Sigmoid colon (tissue), 7 donors: ENCODE results near the gene MYLK. TPM values are rescaled to one million over a fixed set of nuclear protein-coding genes. Genes with fewer than 3 reads are reported as not detected.

ENCODE experiments used
- DNase-seq: peaks from one replicate; pipeline ENCODE4 v3.0.0-alpha.2; 2019
- H3K27ac ChIP-seq, 4 donors: fragments of 200-600 bp; sonication (generic); one replicate each; pipeline ENCODE4 v1.5.1; 2016 to 2019; ENCODE audit warnings: mild to moderate bottlenecking in 1 of 4
- H3K27me3 ChIP-seq, 3 donors: fragments of 200-600 bp; sonication (generic); one replicate each; pipeline ENCODE4 v1.5.1; 2019; ENCODE audit warnings: mild to moderate bottlenecking in 1 of 3
- H3K36me3 ChIP-seq, 4 donors: fragments of 200-600 bp; sonication (generic); one replicate each; pipeline ENCODE4 v1.5.1; 2016 to 2019
- H3K4me1 ChIP-seq, 4 donors: fragments of 200-600 bp; sonication (generic); one replicate each; pipeline ENCODE4 v1.5.1; 2017 to 2019
- H3K4me3 ChIP-seq, 4 donors: fragments of 200-600 bp; sonication (generic); one replicate each; pipeline ENCODE4 v1.5.1; 2017 to 2019; ENCODE audit warnings: mild to moderate bottlenecking in 2 of 4, moderate library complexity in 1 of 4
- H3K9me3 ChIP-seq, 4 donors: fragments of 200-600 bp in 3 of 4; sonication (generic) in 3 of 4; one replicate each; pipeline versions ENCODE4 v1.5.1 to v1.6.1; 2013 to 2019
- EP300 ChIP-seq, 4 donors: sonication (generic); formaldehyde crosslinking; IDR thresholded peaks; one replicate each; pipeline ENCODE4 v1.6.1; 2017; ENCODE audit warnings: antibody characterized with exemption in 4 of 4
- POLR2A ChIP-seq, 2 donors: fragments of 450-650 bp; IDR thresholded peaks; one replicate each; pipeline ENCODE4 v1.6.1; 2016; ENCODE audit warnings: antibody characterized with exemption in 2 of 2, mild to moderate bottlenecking in 2 of 2, moderate library complexity in 2 of 2
- POLR2AphosphoS5 ChIP-seq, 4 donors: sonication (generic); formaldehyde crosslinking; IDR thresholded peaks; one replicate each; pipeline ENCODE4 v1.6.1; 2017; ENCODE audit warnings: antibody characterized with exemption in 4 of 4
- WGBS, 2 donors: extraction: QIAGEN DNeasy Blood & Tissue Kit; methylation state at CpG; one replicate each; pipeline ENCODE4 v1.1.7; 2013; 5-methylcytosine and 5-hydroxymethylcytosine counted together
- intact Hi-C: fragments of 100-400 bp; cut with DNase I; formaldehyde crosslinking; loops from one replicate; pipeline ENCODE4 v1.15.1; 2023
- polyA plus RNA-seq, 3 donors: library from polyadenylated mRNA; stranded (reverse); fragments of 200-250 nt; gene quantifications; one replicate each; pipeline ENCODE4 v1.2.3, GENCODE V29; 2013
- total RNA-seq, 4 donors: library from RNA; depleted of rRNA; stranded (reverse); fragments of >200 nt; gene quantifications; one replicate each; pipeline ENCODE4 v1.1.0, GENCODE V29; 2016
- TF ChIP-seq, protein P1 (sequence below), 4 experiments: fragments of 450-650 bp in 3 of 4; fragments of 200-600 bp in 1 of 4; IDR thresholded peaks; one replicate each; pipeline ENCODE4 v1.5.1; 2016 to 2019; ENCODE audit warnings: antibody characterized with exemption in 4 of 4, mild to moderate bottlenecking in 3 of 4, moderate library complexity in 2 of 4
- donor health status: healthy with polysubstance abuse.
- donor health status: Bipolar disorder and iron deficiency.
- donor health status: healthy.

Gene MYLK
- total and polyA plus RNA-seq, 7 donors = 21.5 to 2,153 (median 1,169) TPM

DNA sequence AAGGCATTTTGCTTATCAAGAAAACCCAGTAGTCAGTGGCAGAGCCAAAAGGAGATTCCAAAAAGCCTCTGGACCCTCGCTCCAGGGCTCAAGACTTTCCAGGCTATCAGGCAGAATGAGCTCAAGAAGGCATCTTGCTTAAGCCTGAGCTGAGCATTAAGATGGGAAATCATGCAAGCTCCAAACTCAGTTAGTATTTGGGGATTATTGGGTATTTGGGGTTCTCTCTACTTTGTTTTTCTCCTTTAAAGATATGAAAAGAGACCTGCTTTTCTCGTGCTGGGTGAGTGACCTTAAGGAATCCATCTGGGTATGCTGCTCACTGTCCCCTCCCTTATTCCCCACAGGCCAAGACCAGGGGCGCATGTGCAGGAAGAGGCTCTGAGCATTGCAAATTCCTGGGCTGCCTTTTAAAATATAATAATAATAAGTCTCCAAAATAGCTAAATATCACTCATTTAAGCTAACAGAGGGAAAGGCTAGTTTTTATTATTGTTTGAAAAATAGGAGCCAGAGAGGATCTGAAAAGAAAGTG, 223.9 kb downstream of the MYLK start:
- Histone ChIP-seq H3K4me3 (no peak overlapping the region), H3K9me3 (no peaks in the 10 kb centered on the region), H3K27me3 (no peaks in the 10 kb centered on the region), H3K4me1 (peaks cover 0 to 92% (median 80%) of the 10 kb centered on the region in 4 donors), H3K27ac (peak overlapping the region; percentile 89 to 98 (median 94)), H3K36me3 (peaks cover 18 to 69% (median 28%) of the 10 kb centered on the region in 4 donors)
- TF ChIP-seq POLR2A (IDR thresholded peaks at IDR 0.05) = no peak
- TF ChIP-seq, protein P1, sequence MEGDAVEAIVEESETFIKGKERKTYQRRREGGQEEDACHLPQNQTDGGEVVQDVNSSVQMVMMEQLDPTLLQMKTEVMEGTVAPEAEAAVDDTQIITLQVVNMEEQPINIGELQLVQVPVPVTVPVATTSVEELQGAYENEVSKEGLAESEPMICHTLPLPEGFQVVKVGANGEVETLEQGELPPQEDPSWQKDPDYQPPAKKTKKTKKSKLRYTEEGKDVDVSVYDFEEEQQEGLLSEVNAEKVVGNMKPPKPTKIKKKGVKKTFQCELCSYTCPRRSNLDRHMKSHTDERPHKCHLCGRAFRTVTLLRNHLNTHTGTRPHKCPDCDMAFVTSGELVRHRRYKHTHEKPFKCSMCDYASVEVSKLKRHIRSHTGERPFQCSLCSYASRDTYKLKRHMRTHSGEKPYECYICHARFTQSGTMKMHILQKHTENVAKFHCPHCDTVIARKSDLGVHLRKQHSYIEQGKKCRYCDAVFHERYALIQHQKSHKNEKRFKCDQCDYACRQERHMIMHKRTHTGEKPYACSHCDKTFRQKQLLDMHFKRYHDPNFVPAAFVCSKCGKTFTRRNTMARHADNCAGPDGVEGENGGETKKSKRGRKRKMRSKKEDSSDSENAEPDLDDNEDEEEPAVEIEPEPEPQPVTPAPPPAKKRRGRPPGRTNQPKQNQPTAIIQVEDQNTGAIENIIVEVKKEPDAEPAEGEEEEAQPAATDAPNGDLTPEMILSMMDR (IDR thresholded peaks at IDR 0.05) = no peak
- no peak for TF ChIP-seq EP300 (IDR thresholded peaks at IDR 0.05)
- TF ChIP-seq POLR2AphosphoS5 (IDR thresholded peaks at IDR 0.05) = no peak
- WGBS, 2 donors = 68 to 81% methylated on average over 3 of the region's 3 CpGs
- intact Hi-C loops = no loop called here
- DNase-seq = no peak

DNA sequence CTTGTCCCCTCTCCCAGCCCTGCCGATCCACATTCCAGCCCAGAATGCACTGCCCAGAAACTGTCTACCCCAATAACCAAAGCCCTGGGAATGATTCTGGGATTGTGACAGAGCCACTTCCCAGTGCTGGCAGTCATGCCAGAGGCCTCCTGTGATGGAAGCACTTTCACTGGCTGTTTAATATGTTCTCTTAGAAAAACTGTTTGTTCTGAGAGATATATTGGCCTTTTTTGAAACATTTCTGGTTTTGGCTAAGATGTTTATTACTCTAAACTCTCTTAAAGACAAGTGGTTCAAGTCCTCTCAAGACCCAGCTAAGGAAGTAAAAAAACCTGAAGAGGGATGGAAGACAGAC, 225.3 kb downstream of the MYLK start:
- peak overlapping the region; percentile 89 to 98 (median 94) for H3K27ac ChIP-seq
- WGBS, 2 donors = 81 to 88% methylated on average over 1 of the region's 1 CpG
- DNase-seq = peak; percentile 92
- peaks cover 0 to 98% (median 94%) of the 10 kb centered on the region in 4 donors for H3K4me1 ChIP-seq
- no peaks in the 10 kb centered on the region for H3K27me3 ChIP-seq
- no peak overlapping the region for H3K4me3 ChIP-seq
- no peaks in the 10 kb centered on the region for H3K9me3 ChIP-seq
- peaks cover 18 to 67% (median 24%) of the 10 kb centered on the region in 4 donors for H3K36me3 ChIP-seq
- TF ChIP-seq POLR2A (IDR thresholded peaks at IDR 0.05) (no peak), EP300 (IDR thresholded peaks at IDR 0.05) (peak; percentile 70 to 89 (median 88)), POLR2AphosphoS5 (IDR thresholded peaks at IDR 0.05) (peak; percentile 96 to 98 (median 97))
- intact Hi-C loops = loop anchor here (10.0 kb wide), 1 partner anchor 226 kb away; the partner anchor contains the start of gene MYLK

DNA sequence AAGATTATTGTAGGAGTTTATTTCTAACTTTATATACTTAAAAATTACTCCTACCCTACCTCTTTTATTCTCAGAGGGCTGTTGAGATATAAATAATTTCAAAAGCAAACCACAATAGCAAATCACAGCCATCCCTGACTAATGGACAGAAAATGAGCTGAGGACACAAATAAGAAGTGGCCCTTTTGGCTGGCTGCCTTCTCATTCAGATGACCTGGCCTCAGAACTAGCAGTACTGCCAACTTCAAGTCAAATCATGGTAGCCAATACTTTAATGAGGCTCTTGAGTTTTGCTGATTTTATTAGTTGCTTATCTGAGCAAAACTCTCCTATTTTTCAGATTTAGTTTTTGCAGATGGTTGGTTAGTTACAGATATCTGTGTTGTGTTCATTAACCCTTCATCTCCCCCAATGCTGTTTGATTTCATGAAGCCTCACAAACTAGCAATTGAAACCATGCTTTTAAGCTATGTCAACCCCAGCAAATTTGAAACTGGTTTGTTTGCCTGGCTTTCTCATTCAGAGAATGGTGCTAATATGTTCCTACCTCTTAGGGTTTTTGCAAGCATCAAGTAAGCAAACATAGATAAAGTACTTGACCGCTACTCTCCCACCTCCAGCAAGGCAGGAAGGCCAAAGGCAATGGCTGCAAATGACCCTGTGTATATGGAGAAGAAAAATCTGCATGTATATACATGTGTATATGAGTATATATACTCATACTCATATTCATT, 225.8 kb downstream of the MYLK start:
- Histone ChIP-seq H3K4me3 (no peak overlapping the region), H3K27ac (peak overlapping the region; percentile 89 to 98 (median 94)), H3K4me1 (peaks cover 0 to 98% (median 97%) of the 10 kb centered on the region in 4 donors), H3K36me3 (peaks cover 18 to 62% (median 21%) of the 10 kb centered on the region in 4 donors), H3K27me3 (no peaks in the 10 kb centered on the region), H3K9me3 (no peaks in the 10 kb centered on the region)
- WGBS, 2 donors = 83 to 86% methylated on average over 1 of the region's 1 CpG
- peak; percentile 92 for DNase-seq
- TF ChIP-seq EP300 (IDR thresholded peaks at IDR 0.05) = peak in 3 of 4 donors; percentile 32 to 74 (median 58)
- TF ChIP-seq, protein P1 (IDR thresholded peaks at IDR 0.05) = no peak
- TF ChIP-seq POLR2A (IDR thresholded peaks at IDR 0.05) = no peak
- peak; percentile 53 to 87 (median 79) for TF ChIP-seq POLR2AphosphoS5 (IDR thresholded peaks at IDR 0.05)
- intact Hi-C loops = loop anchor here (10.0 kb wide), 1 partner anchor 227 kb away; the partner anchor contains the start of gene MYLK

DNA sequence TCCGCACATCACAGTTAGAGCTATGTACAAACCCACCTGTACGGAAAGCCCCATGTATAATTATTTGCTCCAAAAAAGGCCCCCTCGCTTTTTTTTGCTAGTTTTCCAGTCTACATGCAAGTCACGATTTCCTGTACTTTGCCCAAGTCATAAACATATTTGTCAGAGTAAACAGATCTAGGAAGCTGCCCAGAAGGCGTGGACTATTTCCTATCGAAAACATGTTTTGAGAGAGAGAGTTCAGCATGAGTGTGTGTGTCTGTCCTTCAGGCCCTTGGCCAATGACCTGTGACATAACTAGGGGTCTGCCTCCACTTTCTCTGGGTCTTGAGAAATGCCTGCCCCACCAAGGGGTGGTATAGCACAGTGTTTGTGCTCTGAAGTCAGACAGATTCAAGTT, 226.6 kb downstream of the MYLK start:
- Histone ChIP-seq H3K27me3 (no peaks in the 10 kb centered on the region), H3K4me3 (no peak overlapping the region), H3K36me3 (peaks cover 18 to 60% (median 22%) of the 10 kb centered on the region in 4 donors), H3K4me1 (peaks cover 0 to 100% (median 97%) of the 10 kb centered on the region in 4 donors), H3K9me3 (no peaks in the 10 kb centered on the region), H3K27ac (peak overlapping the region; percentile 89 to 98 (median 94))
- no peak for DNase-seq
- intact Hi-C loops = loop anchor here (10.0 kb wide), 1 partner anchor 227 kb away; the partner anchor contains the start of gene MYLK
- WGBS, 2 donors = 13 to 57% methylated on average over 6 of the region's 6 CpGs
- TF ChIP-seq POLR2A (IDR thresholded peaks at IDR 0.05) (no peak), EP300 (IDR thresholded peaks at IDR 0.05) (no peak), POLR2AphosphoS5 (IDR thresholded peaks at IDR 0.05) (no peak)
- TF ChIP-seq, protein P1 (IDR thresholded peaks at IDR 0.05) = no peak

DNA sequence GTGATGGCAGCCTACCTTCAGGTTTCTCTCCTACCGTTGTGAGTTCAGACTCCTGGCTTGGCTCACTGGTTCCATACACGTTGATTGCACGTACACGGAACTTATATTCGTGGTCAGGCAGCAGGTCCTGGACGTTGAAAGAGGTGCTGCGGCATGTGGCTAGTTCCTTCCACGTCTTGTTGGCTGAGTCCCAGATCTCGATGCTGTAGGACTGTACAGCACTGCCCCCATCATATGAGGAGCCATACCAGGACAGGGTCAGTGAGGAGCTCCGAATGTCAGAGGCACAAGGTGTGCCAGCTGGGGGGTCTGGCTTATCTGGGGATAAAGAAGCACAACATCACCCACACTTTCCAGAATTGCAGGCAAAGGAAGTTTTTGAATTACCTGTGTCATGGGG, 227.0 kb downstream of the MYLK start:
- H3K4me3 ChIP-seq = no peak overlapping the region
- intact Hi-C loops = loop anchor here (10.0 kb wide), 1 partner anchor 228 kb away; the partner anchor contains the start of gene MYLK
- H3K36me3 ChIP-seq = peaks cover 18 to 57% (median 22%) of the 10 kb centered on the region in 4 donors
- peaks cover 0 to 100% (median 97%) of the 10 kb centered on the region in 4 donors for H3K4me1 ChIP-seq
- peak overlapping the region; percentile 89 to 98 (median 94) for H3K27ac ChIP-seq
- no peak for DNase-seq
- TF ChIP-seq POLR2AphosphoS5 (IDR thresholded peaks at IDR 0.05) = peak in 1 of 4 donors; percentile 4
- TF ChIP-seq POLR2A (IDR thresholded peaks at IDR 0.05) = no peak
- H3K27me3 ChIP-seq = no peaks in the 10 kb centered on the region
- WGBS, 2 donors = 19 to 83% methylated on average over 10 of the region's 10 CpGs
- H3K9me3 ChIP-seq = no peaks in the 10 kb centered on the region
